Measurements from ENCODE around the gene TBCE.
A peak's percentile ranks its signal among the peaks of the same experiment; 100 is the strongest.

The TBCE gene

DNA sequence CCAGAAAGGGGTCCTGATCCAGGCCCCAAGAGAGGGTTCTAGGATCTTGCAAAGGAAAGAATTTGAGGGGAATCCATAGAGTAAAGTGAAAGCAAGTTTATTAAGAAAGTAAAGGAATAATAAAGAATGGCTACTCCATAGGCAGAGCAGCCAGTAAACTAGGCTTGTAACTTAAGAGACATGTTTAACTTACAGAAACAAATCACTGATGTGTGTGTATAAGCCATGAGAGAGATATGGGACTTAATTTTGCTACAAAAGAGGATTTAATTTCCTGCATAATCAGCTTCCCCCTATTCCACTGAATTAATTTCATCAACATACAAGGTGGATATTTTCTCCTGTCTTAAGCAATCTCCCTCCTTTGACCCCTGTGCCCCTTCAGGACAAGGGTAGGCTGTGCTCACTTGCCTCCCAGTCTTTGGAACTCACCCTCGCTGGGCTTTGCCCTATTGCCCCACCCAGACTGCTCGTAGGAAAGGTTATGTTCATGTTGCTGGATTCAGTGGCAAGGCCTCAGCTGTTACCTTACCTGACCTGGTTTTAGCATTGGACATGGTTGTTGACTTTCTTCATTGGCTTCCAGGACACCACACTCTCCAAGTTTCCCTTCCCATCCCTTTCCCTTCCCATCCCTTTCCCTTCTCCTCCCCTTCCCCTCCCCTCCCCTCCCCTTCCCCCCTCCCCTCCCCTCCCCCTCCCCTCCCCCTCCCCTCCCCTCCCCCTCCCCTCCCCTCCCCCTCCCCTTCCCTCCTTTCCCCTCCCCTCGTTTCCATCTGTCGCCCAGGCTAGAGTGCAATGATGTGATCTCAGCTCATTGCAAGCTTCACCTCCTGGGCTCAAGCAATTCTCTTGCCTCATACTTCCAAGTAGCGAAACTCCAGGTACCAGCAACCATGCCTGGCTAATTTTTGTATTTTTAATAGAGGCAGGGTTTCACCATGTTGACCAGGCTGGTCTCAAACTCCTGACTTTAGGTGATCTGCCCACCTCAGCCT lies 44.6 kb downstream of the TBCE start:
- no peak for DNase-seq

DNA sequence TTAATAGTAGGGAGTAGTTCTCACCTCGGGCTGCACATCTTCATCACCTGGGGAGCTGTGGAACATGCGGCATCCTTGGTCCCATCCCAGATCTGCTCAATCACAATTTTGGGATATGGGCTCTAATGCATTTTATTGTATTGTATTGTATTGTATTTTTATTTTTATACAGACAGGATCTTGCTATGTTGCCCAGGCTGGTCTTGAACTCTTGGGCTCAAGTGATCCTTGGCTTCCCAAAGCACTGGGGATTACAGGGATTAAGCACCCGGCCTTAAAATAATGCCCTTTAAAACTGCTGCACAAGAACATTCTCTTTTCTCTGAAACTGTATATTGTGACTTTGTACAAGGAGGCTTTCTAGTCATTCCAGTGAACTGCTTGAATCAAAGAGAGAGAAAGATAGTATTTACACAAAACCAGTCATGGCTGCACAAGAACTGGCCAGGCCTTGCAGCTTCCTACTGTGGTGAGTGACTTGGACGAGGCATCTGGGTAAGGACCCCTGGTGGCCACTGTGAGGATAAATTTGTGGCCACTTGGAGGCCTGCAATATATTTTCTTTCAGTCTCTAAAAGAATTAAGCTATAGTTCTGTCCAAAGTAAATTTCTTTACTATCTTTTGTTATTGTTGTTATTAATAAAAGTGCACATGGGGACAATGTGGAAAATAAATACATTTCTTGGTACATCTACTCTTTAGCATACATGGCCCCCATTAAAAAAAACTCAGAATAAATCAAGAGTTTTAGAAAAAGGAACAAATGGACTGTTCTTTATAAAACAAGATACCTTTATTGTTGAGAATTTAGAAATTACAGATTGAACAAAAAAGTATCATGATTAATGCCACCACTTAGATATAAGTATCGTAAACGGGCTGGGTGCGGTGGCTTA lies 48.0 kb downstream of the TBCE start:
- no peak for DNase-seq

DNA sequence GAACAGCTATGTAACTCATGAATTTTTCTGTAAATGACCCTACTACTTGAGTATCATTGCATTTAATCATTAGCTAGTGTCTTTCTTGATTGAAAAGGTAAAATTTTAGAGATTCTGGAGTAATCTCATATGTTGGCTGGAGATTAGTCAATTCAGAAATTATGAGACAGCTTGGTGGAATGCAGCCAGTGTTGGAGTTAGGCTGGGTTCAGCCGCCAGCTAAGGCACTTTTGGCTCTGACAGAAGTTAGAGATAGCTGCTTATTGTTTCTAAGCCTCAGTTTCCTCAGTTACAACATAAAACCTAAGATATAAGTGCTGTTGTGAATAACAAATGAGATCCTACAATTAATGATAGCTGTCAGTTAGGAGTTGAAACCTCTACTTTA lies 49.4 kb downstream of the TBCE start:
- no peak for DNase-seq

DNA sequence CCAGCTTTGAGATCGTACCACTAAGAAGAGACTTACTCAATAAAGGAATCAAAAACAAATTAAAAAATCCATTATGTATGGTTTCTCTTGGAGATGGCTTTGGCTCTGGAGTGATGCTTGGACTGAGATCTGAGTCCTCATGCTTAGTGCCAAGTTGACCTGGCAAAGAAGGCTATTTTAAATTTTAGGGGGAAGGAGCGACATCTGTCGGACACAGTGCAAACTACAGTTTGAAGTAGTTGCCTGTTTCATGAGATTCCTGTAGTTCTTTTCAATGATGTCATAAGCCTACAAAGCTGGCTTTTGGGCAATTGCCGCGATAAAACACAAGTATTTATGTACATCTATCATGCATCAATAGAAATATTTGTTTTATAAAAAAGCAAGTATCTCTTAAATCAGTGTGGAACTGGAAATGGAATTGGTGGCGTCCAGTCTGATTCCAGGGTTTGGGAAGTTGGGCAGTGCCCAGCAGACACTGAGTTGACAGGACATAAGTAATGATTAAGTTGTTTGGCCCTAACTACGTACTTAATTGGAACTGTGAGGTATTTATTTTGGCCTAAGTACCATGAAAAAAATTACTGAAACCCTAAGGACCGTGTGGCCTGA lies 50.0 kb downstream of the TBCE start:
- DNase-seq: peak in 1 of 2 experiments; percentile 15

DNA sequence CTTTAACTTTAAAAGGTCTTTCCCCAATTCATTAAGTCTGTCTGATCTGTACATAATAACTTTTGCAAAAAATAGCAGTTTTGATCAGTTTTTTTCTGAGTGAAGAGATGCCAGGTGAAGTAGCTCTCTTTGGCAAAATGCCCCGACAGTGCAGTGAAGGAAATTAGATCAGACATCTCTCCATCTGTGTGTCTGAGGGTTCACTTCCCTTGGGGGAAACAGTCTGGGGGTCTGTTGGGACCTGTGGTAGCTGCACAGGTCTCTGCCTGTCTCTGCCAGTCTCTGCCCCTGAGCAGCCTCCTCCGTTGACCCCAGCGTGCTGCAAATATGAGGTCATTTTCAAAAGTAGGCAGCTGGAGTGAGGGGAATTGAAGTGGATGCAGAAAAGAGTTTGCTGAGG lies 54.5 kb downstream of the TBCE start:
- DNase-seq: no peak

DNA sequence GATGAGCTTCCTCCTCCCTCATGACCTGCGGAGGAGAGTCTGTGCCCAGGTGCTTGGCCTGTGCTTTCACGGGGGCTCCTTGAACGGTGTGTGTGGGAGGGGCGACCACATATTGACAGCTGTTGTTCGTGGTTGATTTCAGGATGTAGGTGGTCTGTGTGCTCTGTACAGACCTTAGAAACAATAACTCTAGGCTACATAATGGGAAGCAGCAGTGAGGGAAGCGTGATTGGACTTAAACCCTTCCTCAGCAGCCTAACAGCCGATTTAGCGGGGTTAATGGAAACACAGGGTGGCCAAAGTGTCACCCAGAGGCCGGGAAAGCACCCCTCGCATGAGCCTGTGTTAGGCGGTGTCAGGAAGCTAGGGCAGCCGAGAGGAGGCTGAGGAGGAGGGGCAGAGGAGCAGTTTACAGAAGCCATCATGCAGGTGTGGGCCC lies 56.0 kb downstream of the TBCE start:
- no peak for DNase-seq

DNA sequence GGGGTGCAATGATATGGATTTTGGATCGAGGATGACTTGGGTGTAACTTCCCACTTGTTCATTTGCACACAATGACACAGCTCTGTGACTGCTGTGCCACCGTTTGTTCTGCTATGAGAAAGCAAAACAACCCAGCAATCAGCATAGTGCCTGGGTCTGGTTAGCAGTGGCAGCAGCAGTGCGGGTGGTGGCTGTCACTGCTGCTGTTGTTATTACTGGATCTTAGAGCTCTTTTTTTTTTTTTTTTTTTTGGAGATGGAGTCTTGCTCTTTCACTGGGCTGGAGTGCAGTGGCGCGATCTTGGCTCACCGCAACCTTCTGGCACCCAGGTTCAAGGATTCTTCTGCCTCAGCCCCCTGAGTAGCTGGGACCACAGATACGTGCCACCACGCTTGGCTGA lies 56.9 kb downstream of the TBCE start:
- no peak for DNase-seq

DNA sequence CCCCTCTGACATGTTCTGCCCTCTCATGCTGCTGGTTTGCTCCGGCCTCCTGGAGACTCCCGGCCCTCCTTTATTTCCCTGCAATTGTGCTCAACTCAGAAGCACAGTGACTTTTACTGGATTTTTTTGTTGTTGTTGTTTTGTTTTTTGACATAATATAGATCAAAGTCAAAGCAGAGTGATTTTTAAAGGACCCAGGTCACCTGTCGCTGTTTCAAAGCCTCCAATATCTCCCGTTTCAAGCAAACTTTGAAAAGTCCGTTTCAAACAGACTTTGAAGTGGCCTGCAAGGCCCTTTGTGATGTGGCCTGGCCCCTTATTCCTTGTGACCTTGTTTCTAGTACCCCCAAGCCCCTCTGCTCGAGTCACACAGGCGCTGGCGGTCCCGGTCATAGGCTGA lies 58.1 kb downstream of the TBCE start:
- DNase-seq: no peak

DNA sequence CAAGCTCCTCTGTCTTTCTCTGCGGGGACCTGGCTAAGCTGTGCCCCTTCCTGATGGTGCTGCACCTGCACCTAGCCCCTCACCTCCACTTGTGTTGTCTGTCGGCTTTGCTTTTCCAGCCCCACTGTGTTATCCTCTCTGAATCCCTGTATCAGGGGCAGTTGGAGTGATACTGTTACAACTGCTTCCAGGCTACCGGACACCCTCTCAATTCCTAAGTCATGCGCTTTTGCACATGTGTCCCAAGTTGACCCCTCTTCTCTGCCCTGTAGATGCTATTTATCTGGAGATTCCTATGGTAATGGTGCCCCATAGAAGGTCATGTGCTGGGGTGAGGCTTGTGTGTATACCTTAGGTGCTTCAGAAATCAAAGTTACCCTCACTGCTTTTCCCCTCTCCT lies 58.9 kb downstream of the TBCE start:
- DNase-seq: no peak

DNA sequence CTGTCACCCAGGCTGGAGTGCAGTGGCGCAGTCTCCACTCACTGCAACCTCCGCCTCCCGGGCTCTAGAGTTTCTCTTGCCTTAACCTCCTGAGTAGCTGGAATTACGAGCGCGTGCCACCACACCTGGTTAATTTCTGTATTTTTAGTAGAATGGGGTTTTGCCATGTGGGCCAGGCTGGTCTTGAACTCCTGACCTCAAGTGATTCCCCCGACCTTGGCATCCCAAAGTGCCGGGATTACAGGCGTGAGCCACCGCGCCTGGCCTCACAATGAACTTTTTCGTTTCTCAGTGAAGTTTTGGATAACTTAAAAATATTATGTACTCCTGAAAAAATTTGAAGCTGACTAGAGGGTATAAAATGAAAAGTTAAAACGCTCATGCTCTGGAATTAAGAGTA lies 59.5 kb downstream of the TBCE start:
- no peak for DNase-seq

DNA sequence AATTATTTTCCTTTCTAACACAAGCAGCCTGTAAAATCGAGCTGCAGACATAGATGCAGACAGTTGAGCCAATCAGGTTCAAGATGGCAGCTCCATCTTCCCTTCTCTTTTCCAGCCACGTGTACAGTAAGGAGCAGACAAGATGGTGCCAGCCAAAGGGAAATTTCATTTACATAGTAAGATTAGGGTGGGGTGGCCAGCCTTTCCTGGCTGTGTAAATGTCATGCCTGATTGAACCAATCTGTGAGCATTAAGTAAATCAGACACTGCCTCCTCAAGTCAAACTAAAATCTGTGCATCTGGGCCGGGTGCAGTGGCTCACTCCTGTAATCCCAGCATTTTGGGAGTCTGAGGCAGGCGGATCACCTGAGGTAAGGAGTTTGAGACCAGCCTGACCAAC lies 60.2 kb downstream of the TBCE start:
- no peak for DNase-seq

DNA sequence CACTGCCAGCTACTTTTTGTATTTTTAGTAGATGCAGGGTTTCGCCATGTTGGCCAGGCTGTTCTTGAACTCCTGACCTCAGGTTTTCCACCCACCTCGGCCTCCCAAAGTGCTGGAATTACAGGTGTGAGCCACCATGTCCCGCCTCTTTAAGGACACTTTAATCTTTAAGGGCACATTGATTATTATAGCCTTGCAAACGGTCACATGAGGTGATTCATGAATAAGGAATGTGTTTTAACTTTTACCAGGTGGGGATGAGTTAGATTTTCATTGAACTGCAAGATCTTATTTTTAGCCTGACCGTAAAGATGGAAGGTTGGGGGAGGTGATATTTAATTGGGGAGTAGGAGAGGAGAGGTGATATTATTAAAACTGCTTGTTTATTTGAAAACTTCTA lies 61.9 kb downstream of the TBCE start:
- no peak for DNase-seq

DNA sequence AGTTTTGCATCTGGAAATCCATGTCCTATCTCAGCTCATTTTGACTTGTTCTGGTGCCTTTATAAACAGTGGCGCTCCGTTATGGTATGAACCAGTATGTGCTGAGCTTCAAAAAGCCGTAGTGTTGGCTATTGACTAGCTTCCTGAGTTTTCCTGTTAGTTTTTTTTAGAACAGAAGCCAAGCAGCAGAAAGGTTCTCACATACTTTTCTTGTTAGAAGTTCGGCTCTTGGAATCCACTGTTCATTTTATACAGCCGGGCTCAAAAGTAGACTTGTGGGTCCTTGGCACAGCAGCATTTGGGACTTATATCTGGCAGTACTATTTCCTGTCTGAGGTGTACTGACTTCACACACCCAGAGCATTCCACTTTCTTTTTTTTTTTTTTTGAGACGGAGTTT lies 63.8 kb downstream of the TBCE start:
- DNase-seq: no peak

DNA sequence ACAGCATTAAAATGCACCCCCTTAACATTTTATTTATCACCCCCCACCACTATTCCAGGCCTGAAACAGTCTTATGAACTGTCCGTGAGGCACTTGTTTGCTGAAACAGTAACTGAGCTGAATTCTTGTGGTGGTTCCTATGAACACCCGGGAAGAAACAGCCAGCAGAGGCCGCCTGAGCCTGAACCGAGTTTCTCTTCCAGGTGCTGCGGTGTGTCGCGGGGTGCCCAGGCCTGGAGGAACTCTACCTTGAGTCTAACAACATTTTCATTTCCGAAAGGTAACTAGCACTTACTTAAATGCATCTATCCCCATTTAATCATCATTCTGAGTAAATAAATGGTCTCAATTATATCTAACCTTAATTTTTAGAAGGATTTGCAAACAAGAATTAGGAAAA lies 66.8 kb downstream of the TBCE start:
- no peak for DNase-seq

DNA sequence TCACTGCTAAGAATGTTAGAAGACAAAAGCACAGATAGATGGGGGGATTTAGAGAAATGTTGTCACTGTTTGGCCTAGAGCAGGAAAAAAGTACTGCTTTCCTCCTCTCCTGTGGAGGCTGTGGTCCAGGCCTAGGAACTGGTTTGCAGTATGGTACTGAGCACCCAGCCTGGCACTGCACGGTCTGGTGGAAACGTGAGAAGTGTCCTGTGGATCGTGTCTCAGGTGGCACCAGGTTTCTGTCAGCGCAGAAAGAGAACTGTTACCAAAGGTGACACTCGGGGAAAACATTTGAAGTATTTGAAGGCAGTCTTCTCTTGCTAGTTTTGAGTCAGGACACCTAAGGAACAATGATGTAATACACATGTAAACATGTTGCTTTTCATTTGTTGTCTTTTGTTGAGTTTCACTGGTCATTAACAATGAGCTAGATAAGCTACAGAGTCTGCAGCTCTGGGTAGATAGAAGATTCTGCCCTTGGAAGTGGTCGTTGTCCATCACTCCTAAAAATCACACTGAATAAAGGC lies 74.0 kb downstream of the TBCE start:
- no peak for DNase-seq

DNA sequence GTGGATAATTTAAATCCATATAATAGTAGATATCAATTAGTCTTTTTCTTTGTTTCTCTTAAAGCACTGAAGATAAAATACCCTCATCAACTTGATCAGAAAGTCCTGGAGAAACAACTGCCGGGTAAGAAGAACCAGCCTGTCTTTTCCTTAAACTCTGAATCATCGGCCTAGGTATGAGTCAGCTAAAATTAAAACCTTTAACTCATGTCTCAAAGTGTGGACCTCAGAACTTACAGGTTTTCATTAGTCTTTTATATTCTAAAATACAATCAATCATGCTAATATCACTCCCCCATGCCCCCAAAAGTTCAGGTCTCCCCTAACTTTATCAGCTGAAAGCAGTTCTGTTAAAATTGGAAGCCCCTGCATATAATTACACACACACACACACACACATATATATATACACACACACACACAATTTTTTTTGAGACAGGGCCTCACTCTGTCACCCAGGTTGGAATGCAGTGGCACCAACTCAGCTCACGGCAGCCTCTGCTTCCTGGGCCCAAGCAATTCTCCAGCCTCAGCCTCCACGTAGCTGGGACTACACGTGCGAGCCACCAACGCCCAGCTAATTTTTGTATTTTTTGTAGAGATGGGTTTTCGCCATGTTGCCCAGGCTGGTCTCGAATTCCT lies 75.7 kb downstream of the TBCE start:
- DNase-seq: no peak

DNA sequence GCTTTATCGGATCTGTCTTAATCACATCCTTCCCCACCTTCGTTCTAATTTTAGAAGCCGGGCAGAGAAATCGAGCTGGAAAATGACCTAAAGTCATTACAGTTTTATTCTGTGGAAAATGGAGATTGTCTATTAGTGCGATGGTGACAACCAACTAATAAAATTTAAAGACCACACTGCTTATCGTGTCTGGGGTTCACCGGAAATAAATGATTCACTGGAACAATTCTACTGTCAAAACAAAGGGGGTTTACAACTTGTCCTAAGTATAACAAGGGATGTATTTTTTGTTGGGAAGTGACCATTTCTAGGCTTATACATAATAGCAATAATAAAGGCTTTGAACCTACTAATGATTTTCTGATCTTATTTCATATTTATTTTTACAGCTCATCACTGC lies 81.4 kb downstream of the TBCE start:
- no peak for DNase-seq

DNA sequence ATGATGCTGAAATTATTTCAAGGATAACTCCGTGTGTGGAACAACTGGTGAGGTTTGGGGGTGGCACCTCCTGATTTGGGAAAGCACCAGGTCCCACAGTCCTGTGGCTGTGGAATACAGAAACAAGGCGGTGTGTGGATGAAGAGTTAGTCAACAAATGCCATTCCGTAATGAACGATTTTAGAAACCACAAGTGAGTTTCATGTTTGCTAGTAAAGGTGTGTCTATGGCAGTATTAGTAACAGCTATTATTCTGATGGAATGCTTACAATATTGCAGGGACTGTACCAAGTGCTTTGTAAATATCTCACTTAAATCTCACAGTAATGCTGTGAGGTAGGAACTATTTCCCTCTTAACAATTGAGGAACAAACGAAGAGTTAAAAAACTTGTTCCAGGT lies 83.2 kb downstream of the TBCE start:
- no peak for DNase-seq

DNA sequence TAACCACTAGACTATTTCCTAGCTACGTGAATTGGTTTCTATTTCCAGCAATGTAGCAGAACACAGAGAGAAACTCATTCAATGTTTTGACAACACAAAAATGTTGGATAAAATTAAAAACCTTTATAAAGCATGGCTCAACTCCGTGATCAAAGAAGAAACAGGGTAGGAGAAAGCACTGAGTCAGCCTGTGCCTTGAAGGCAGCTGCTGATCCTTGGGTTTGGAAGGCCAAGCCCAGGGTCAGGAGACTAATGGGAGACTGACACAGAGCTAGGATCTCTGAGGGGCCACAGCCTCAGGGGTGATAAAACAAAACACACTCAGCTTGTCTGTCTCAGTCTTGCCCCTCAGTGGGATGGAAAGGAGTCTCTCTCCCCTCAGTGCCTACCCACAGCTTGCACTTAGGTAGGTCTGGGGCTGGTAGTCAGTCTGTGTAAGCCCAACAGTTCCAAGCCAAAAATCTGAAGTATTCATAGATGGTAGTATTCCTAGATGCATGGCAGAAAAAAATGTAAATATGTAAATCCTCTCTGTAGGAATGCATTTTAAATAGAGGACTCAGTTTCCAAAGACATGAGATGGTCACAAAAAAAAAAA lies 83.8 kb downstream of the TBCE start:
- no peak for DNase-seq

DNA sequence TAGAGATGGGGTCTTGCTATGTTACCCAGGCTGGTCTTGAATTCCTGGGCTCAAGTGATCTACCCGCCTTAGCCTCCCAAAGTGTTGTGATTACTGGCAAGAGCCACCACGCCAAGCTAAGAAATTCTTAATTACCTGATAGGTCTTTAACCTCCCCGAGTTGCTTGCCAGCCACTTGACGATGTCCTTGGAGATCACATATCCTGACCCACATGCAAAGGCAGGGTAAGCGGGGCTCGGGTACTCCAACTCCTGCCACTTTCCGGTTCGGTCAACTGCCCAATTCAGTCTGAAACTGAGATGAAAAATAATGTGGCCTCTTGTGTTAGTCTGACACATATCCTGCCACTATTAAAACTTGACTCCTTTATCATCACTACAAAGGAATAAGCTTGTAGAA lies 86.8 kb downstream of the TBCE start:
- no peak for DNase-seq

DNA sequence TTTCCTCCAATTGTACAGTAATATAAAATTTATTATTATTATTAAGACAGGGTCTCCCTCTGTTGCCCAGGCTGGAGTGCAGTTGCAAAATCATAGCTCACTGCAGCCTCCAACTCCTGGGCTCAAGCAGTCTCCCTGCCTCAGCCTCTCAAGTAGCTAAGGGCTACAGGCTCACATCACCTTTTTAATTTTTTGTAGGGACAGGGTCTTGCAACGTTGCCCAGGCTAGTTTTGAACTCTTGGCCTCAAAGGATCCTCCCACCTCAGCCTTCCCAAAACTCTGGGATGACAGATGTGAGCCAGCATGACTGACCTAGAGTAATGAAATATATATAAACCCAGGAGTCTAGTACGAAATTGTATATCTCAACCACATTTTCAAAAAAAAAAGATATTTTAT lies 87.9 kb downstream of the TBCE start:
- DNase-seq: no peak

DNA sequence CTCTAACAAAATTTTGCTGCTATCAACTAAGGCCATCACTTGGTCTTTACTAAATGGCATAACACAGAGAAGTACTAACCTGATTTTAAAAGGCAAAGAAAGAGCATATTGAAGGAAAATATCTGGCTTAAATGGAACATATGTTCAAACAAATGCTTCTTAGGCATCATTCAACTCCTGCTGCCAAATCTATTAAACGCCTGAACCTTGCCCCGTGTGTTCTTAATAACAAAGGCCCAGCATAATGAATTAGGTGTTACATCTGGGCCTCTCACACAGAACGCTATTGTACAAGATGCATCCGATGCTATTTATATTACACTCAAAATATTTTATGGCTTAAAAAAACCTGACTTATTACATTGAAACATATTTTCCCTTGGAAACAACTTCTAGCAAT lies 88.6 kb downstream of the TBCE start:
- DNase-seq: no peak

Measured in NCI-H187 (cell line).